ENCODE results near the gene LHX2. TPM values are rescaled to one million over a fixed set of nuclear protein-coding genes. Genes with fewer than 3 reads are reported as not detected.

Gene LHX2
- total RNA-seq, 1 donor from 2014 or later: not detected

DNA sequence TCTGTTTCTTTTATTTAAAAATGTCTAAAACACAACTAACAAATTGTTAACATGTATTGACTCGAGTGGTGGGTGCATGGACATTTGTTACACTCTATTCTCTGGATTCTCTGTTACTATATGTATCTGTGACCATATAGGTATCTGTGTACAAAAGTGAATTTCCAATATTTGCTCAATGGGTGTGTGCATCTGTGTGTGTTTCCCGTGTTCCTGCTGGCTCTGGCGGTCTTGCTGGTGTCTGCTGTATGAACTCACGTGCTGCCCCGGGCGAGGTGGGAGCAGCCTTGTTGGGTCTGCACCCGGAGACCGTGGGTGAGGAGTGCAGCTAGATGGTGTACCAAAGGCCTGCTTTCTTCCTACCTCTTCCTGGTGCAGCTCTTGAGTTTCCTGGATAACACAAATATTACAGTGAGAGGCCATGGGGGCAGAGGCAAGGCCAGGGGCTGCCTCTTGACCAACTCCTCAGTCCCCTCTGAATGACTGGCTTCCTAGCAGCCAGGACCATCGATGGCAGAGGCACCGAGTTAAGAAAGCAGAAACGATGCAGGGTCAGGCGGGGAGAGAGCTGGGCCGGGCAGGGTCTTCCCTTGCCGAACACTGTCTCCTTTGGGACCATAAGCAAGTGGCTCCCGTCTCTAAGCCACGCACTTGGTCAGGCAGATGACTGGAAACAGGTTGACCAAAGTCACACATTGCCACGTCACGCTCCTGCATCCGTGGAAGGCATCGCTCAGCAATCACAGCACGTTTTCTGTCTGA, 49.5 kb downstream of the LHX2 start:
- no peak for DNase-seq
- Mint-ChIP-seq H3K4me1 (no peaks in the 10 kb centered on the region), H3K27ac (no peak overlapping the region), H3K36me3 (ENCODE audit: low read depth) (no peaks in the 10 kb centered on the region), H3K27me3 (peaks cover 12% of the 10 kb centered on the region), H3K9me3 (no peaks in the 10 kb centered on the region), H3K4me3 (no peak overlapping the region)
- intact Hi-C loops (cut with micrococcal nuclease): no loop called here

DNA sequence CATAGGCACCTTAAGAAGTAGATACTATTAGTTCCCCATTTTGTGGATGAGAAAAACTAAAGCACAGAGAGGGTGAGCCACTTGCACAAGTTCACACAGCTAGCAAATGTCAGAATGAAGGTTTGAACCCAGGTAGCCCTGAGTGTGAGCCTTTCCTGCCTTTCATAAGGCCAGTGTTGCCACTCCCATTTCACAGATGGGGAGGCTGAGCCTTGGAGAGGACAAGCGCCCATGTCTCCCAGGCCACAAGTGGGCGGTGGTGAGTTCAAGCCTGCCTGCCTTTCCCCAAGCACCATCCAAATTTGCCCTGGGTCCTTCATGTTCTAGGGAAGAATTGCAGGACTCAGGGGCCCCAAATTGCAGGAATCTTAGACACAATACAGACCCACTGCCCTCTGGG, 50.6 kb downstream of the LHX2 start:
- intact Hi-C loops (cut with micrococcal nuclease): no loop called here
- no peak for DNase-seq

DNA sequence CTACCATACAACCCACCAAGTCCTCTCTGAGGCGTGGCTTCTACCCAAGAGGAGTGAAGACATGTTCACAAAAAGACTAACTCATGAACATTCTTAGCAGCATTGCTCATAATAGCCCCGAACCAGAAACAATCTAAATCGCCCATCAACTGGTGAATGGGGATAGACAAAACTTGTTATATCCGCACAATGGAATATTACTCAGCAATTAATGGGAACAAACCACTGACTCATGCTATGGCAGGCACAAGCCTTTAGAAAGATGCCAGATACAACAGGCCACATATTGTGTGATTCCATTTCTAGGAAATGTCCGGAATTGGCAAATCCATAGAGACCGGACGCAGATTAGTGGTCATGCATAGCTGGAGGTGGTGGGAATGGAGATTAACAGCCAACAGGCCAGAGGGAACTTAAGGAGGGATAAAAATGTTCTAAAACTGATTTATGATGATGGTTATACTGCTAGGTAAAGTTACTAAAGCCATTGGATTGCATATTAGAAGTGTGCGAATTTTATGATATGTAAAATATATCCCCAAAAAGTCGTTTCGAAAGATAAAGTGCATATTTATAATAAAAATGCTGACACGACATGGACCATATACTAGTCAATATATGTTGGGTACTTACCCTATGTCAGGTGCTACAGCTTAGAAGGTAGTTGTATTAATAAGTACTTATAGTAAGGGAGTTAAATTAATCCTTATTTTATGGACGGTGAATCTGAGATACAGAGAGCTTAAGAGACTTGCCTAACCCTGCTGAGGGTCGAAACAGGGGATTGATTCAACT, 55.4 kb downstream of the LHX2 start:
- H3K27me3 Mint-ChIP-seq: no peaks in the 10 kb centered on the region
- DNase-seq: no peak
- H3K4me3 Mint-ChIP-seq: no peak overlapping the region
- H3K9me3 Mint-ChIP-seq: peaks cover 5% of the 10 kb centered on the region
- no peaks in the 10 kb centered on the region for H3K36me3 Mint-ChIP-seq (ENCODE audit: low read depth)
- no peaks in the 10 kb centered on the region for H3K4me1 Mint-ChIP-seq
- no peak overlapping the region for H3K27ac Mint-ChIP-seq
- intact Hi-C loops (cut with micrococcal nuclease): no loop called here

More for the DNA sequence above, 50.6 kb downstream of the LHX2 start:
- no peaks in the 10 kb centered on the region for H3K9me3 Mint-ChIP-seq
- peaks cover 12% of the 10 kb centered on the region for H3K27me3 Mint-ChIP-seq
- no peak overlapping the region for H3K4me3 Mint-ChIP-seq
- no peak overlapping the region for H3K27ac Mint-ChIP-seq
- H3K4me1 Mint-ChIP-seq: no peaks in the 10 kb centered on the region
- no peaks in the 10 kb centered on the region for H3K36me3 Mint-ChIP-seq (ENCODE audit: low read depth)

- no peak overlapping the region for H3K4me3 Mint-ChIP-seq
- intact Hi-C loops (cut with micrococcal nuclease): no loop called here
- DNase-seq: no peak
- H3K27ac Mint-ChIP-seq: no peak overlapping the region
- no peaks in the 10 kb centered on the region for H3K36me3 Mint-ChIP-seq (ENCODE audit: low read depth)
- H3K4me1 Mint-ChIP-seq: no peaks in the 10 kb centered on the region
- peaks cover 2% of the 10 kb centered on the region for H3K27me3 Mint-ChIP-seq
- peaks cover 5% of the 10 kb centered on the region for H3K9me3 Mint-ChIP-seq
Observed at GRCh38 chr9:124068251-124068650, 56.7 kb downstream of the LHX2 start.

- Mint-ChIP-seq H3K27me3 (peaks cover 6% of the 10 kb centered on the region), H3K36me3 (ENCODE audit: low read depth) (no peaks in the 10 kb centered on the region), H3K27ac (no peak overlapping the region), H3K4me1 (no peaks in the 10 kb centered on the region), H3K4me3 (no peak overlapping the region), H3K9me3 (peaks cover 5% of the 10 kb centered on the region)
- intact Hi-C loops (cut with micrococcal nuclease): no loop called here
- DNase-seq: no peak
Observed at GRCh38 chr9:124074746-124075145, 63.2 kb downstream of the LHX2 start.

DNA sequence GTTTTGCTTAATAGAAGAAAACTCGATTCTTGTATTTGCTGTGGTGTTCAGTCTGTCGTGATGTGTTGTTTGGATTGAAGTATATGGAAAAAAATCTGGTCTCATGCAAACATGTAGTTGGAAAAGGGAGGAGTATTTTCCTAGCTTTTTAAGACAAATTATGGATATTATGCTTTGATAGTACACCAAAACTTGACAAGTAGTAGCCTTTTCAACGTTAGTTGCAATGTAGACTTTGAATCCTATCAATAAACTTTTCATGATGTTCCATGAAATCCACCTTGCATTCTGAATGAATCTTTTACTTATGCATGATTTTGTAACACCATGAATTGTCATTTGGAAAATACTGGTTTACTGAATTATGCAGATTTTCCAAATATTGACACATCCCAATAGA, 64.2 kb downstream of the LHX2 start:
- no peak for DNase-seq
- H3K27ac Mint-ChIP-seq: no peak overlapping the region

DNA sequence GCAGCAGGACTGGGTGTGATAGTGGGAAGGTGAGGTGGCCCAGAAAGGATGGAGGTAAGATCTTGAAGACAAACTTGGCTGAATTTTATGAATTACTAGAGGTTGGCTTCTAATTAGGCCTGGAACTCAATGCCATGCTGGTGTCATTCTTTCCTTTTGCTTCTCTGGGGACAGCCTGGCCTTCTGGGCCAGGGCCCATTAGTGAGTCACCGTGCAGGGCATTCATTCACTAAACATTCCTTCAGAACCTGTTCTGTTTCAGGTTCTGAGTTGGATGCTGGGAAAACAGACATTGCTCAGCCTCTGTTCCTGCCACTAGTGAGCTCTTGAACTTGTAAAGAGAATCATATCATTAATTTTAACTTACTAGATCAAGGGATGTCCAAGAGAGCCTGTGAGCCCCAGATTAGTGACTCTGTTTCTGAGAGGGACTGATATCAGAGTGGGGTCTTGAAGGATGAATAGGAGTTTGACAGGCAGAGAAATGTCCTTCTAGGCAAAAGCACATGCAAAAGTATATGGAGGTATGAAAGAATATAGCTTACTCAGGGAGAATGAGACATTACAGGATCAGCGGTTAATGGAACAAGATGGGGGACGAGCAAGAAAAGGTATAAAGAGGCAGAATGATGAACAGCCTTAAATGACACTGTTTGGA, 66.5 kb downstream of the LHX2 start:
- DNase-seq: no peak
- peaks cover 5% of the 10 kb centered on the region for H3K27me3 Mint-ChIP-seq
- intact Hi-C loops (cut with micrococcal nuclease): no loop called here
- H3K9me3 Mint-ChIP-seq: no peaks in the 10 kb centered on the region
- no peak overlapping the region for H3K27ac Mint-ChIP-seq
- H3K4me1 Mint-ChIP-seq: no peaks in the 10 kb centered on the region
- H3K36me3 Mint-ChIP-seq (ENCODE audit: low read depth): no peaks in the 10 kb centered on the region
- no peak overlapping the region for H3K4me3 Mint-ChIP-seq

More for the DNA sequence above, 64.2 kb downstream of the LHX2 start:
- no peaks in the 10 kb centered on the region for H3K9me3 Mint-ChIP-seq
- no peak overlapping the region for H3K4me3 Mint-ChIP-seq
- H3K4me1 Mint-ChIP-seq: no peaks in the 10 kb centered on the region
- intact Hi-C loops (cut with micrococcal nuclease): no loop called here
- H3K36me3 Mint-ChIP-seq (ENCODE audit: low read depth): no peaks in the 10 kb centered on the region
- peaks cover 6% of the 10 kb centered on the region for H3K27me3 Mint-ChIP-seq

GRCh38 chr9:124078641-124079040, 67.1 kb downstream of the LHX2 start:
- no peak overlapping the region for H3K27ac Mint-ChIP-seq
- H3K36me3 Mint-ChIP-seq (ENCODE audit: low read depth): no peaks in the 10 kb centered on the region
- intact Hi-C loops (cut with micrococcal nuclease): no loop called here
- peaks cover 5% of the 10 kb centered on the region for H3K27me3 Mint-ChIP-seq
- H3K4me1 Mint-ChIP-seq: no peaks in the 10 kb centered on the region
- no peaks in the 10 kb centered on the region for H3K9me3 Mint-ChIP-seq
- no peak for DNase-seq
- H3K4me3 Mint-ChIP-seq: no peak overlapping the region

GRCh38 chr9:124079176-124079925, 67.8 kb downstream of the LHX2 start:
- H3K9me3 Mint-ChIP-seq: no peaks in the 10 kb centered on the region
- H3K36me3 Mint-ChIP-seq (ENCODE audit: low read depth): no peaks in the 10 kb centered on the region
- H3K27ac Mint-ChIP-seq: no peak overlapping the region
- intact Hi-C loops (cut with micrococcal nuclease): no loop called here
- H3K4me1 Mint-ChIP-seq: no peaks in the 10 kb centered on the region
- H3K4me3 Mint-ChIP-seq: no peak overlapping the region
- DNase-seq: no peak
- H3K27me3 Mint-ChIP-seq: peaks cover 7% of the 10 kb centered on the region

GRCh38 chr9:124082622-124083021, 71.1 kb downstream of the LHX2 start:
- H3K4me3 Mint-ChIP-seq: no peak overlapping the region
- H3K27ac Mint-ChIP-seq: no peak overlapping the region
- H3K4me1 Mint-ChIP-seq: no peaks in the 10 kb centered on the region
- H3K27me3 Mint-ChIP-seq: peaks cover 9% of the 10 kb centered on the region
- no peak for DNase-seq
- no peaks in the 10 kb centered on the region for H3K36me3 Mint-ChIP-seq (ENCODE audit: low read depth)
- H3K9me3 Mint-ChIP-seq: no peaks in the 10 kb centered on the region
- intact Hi-C loops (cut with micrococcal nuclease): no loop called here

Other genes with a start within 250 kb of the LHX2 start
- gene DENND1A, start 81.6 kb upstream of the LHX2 start, total RNA-seq: 22.3 and 25.2 TPM in 2 replicates
- 26.4 and 32.5 TPM in 2 replicates for gene NEK6, start 246.2 kb downstream of the LHX2 start, total RNA-seq

Measured in activated CD4-positive, alpha-beta T cell treated with anti-CD3 and anti-CD28 coated beads, Interleukin-2, amount 10 ng/mL, durations not matched to agents 24 days and 14 days (primary cell).